WERI-Rb-1 (cell line): ENCODE measurements around the gene HBS1L.

Source experiments
- DNase-seq: peaks from one replicate; pipeline ENCODE4 v3.0.0-alpha.2; 2020
- H3K27ac ChIP-seq: fragments of 250-450 bp; sonication (Bioruptor Pico); 2 replicates; pipeline ENCODE4 v1.5.1; 2020; ENCODE audit warnings: mild to moderate bottlenecking, moderate library complexity
- H3K27me3 ChIP-seq: fragments of 250-450 bp; sonication (Bioruptor Pico); 2 replicates; pipeline ENCODE4 v1.5.1; 2021; ENCODE audit warnings: mild to moderate bottlenecking, low read depth, moderate library complexity; ENCODE audit not compliant: insufficient read depth, severe bottlenecking
- H3K36me3 ChIP-seq: fragments of 250-450 bp; sonication (Bioruptor Pico); 2 replicates; pipeline ENCODE4 v1.5.1; 2020; ENCODE audit warnings: mild to moderate bottlenecking, moderate library complexity
- H3K4me3 ChIP-seq: 2 replicates; pipeline ENCODE4 v1.5.1; 2011; ENCODE audit warnings: low read depth, mild to moderate bottlenecking, control low read depth, low read length
- H3K9me3 ChIP-seq: fragments of 250-450 bp; sonication (Bioruptor Pico); 2 replicates; pipeline ENCODE4 v1.5.1; 2021; ENCODE audit warnings: mild to moderate bottlenecking, moderate library complexity; ENCODE audit not compliant: severe bottlenecking
- TF ChIP-seq, protein P1 (sequence below): IDR thresholded peaks from 2 replicates; pipeline ENCODE4 v1.5.1; 2011; ENCODE audit warnings: low read depth, mild to moderate bottlenecking, control low read depth, inconsistent platforms, low read length

HBS1L gene

DNA sequence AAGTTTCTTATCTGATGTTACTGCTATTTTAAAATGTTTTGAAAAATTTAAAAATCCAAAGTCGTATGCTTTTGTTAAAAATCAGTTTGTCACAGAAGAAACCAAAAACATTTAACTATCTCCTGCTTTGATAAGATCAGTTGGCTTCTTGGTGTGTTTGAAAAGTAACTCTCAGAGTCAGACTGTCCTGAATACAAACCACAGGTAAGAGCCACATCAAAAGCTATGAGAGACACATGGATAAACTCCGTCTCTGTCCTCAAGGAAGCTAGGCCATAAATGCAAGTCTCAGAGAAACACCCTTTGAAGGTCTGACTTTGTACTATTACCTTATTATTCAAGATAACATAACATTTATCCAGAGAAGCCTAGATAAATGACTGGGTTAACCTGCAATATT is 7.7 kb downstream of the HBS1L start:
- no peak overlapping the region for H3K27ac ChIP-seq
- no peaks in the 10 kb centered on the region for H3K27me3 ChIP-seq

DNA sequence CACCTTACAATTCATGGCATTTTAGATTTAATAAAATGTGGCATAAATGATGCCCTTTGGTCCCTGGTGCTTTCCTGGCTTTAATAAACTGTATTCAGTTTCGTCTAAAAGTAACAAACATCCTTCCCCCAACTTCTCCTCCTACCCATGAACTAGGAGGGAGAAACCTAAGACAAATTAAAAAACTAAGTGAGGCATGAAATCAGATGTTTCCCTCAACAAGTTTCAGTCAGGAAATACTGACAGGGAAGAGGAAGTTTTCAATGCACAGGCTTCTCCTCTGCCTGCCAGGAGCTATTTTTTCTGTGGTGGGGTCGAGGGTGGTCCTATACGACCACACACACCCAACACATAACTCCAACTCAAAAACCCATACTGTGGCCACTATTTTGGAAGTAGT is 10.0 kb downstream of the HBS1L start:
- Histone ChIP-seq H3K36me3 (peaks cover 29% of the 10 kb centered on the region), H3K4me3 (no peak overlapping the region), H3K27ac (no peak overlapping the region), H3K27me3 (no peaks in the 10 kb centered on the region), H3K9me3 (no peaks in the 10 kb centered on the region)
- TF ChIP-seq, protein P1, sequence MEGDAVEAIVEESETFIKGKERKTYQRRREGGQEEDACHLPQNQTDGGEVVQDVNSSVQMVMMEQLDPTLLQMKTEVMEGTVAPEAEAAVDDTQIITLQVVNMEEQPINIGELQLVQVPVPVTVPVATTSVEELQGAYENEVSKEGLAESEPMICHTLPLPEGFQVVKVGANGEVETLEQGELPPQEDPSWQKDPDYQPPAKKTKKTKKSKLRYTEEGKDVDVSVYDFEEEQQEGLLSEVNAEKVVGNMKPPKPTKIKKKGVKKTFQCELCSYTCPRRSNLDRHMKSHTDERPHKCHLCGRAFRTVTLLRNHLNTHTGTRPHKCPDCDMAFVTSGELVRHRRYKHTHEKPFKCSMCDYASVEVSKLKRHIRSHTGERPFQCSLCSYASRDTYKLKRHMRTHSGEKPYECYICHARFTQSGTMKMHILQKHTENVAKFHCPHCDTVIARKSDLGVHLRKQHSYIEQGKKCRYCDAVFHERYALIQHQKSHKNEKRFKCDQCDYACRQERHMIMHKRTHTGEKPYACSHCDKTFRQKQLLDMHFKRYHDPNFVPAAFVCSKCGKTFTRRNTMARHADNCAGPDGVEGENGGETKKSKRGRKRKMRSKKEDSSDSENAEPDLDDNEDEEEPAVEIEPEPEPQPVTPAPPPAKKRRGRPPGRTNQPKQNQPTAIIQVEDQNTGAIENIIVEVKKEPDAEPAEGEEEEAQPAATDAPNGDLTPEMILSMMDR: no peak
- DNase-seq: no peak

More for the DNA sequence above, 7.7 kb downstream of the HBS1L start:
- Histone ChIP-seq H3K9me3 (no peaks in the 10 kb centered on the region), H3K4me3 (no peak overlapping the region), H3K36me3 (peaks cover 35% of the 10 kb centered on the region)
- no peak for DNase-seq
- TF ChIP-seq, protein P1: no peak

DNA sequence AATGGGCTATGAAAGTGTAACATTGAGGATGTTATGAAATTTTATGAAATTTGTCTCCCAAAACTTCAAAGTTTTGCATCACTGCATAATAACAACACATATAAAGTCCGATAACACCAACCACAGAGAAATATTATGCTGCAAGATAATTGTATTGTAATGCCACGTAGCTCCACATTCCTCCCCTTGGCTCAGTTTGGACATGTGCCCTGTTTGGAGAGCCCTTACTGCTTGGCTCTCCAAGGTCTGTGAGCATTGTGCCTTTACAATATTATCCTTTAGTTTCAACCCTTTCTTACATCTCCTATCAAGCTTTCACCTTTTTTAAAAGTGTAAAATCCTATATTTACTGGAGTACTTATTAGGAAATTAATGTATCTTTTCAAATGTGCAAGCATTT is 10.8 kb downstream of the HBS1L start:
- Histone ChIP-seq H3K27me3 (no peaks in the 10 kb centered on the region), H3K4me3 (no peak overlapping the region), H3K9me3 (no peaks in the 10 kb centered on the region), H3K27ac (no peak overlapping the region), H3K36me3 (peaks cover 29% of the 10 kb centered on the region)
- DNase-seq: no peak
- TF ChIP-seq, protein P1: no peak

DNA sequence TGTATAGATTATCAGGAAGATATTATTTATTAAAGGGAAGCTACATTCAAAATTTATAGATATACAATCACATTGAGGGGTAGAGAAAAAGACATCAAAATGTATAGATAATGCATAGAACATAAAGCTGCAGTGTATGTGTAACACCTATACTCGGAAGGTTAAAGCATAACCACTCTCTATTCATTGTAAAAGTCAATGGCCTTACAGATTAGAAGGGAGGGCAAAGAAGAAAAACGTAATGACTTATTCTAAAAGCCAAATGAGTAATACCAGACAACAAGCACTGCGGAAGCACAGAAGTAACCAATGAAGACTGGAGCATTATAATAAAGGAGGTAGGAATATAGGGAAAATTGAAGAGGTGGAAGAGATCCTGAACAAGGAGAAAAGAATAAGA is 11.3 kb downstream of the HBS1L start:
- Histone ChIP-seq H3K36me3 (peaks cover 30% of the 10 kb centered on the region), H3K4me3 (no peak overlapping the region), H3K27ac (no peak overlapping the region), H3K9me3 (no peaks in the 10 kb centered on the region), H3K27me3 (no peaks in the 10 kb centered on the region)
- TF ChIP-seq, protein P1: no peak
- no peak for DNase-seq

DNA sequence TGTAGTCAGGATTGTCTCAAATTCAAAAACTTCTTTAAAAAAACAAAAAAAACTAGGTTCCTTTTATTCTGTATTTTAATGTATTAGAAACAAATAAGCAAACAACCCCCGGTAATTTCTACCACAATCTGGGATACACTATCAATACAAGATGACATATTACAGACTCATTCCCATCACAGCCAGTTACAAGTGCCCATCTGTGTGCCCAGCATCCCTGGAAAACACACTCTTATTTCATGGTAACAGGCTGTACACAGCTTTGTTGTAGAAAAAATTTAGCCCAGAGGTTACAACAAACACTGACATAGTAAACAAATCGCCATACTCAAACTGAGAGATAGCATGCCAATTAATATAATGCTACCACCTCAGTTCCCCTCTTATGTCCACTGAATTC is 16.3 kb downstream of the HBS1L start:
- peaks cover 40% of the 10 kb centered on the region for H3K36me3 ChIP-seq
- TF ChIP-seq, protein P1: no peak
- no peaks in the 10 kb centered on the region for H3K27me3 ChIP-seq
- no peaks in the 10 kb centered on the region for H3K9me3 ChIP-seq
- H3K27ac ChIP-seq: no peak overlapping the region
- no peak overlapping the region for H3K4me3 ChIP-seq
- DNase-seq: no peak

DNA sequence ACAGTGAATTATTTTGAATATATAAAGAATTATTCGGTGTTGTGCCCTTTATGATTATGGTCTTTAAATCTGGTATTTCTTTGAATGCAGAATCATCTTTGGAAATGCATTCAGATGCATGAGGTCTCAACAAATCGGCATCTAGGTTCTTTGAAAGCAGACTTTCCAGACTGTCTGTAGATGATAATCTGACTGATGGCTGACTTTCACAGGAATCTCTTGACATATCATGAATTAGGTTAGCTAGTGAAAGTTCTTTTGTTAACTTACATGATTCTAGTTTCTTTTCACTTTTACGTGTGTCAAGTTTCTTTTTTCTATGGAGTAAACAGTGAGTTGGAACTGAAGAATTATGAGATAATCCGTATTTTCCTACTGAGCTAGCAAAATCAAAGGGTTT is 17.1 kb downstream of the HBS1L start:
- Histone ChIP-seq H3K27ac (no peak overlapping the region), H3K9me3 (no peaks in the 10 kb centered on the region), H3K27me3 (no peaks in the 10 kb centered on the region), H3K4me3 (no peak overlapping the region), H3K36me3 (peaks cover 40% of the 10 kb centered on the region)
- TF ChIP-seq, protein P1: no peak
- DNase-seq: no peak
